ENCODE data around the gene GPRC5A. TPM values are rescaled to one million over a fixed set of nuclear protein-coding genes. Genes with fewer than 3 reads are reported as not detected.

Gene GPRC5A
- total and polyA plus RNA-seq, 4 donors = 4.6 to 86.0 (median 22.5) TPM

DNA sequence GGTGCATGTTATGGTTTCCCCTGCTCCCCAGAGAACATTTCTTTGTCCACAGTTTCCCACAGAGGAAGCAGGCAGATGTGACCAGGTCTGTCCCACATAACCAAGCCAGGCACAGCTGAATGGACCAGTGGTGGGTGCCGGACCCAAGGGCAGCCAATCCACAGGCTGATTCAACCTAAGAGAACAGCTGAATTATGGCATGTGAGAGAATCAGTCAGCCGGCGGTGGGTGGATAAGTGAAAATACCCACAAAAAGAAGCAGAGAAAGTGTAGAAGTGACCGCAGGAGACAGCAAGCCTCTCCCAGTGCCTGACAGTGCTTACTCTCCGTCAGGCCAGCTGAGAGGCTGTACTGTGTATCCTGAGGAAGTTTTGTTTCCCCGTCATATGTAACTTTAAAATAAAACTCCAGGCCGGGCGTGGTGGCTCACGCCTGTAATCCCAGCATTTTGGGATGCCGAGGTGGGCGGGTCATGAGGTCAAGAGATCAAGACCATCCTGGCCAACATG is 45.7 kb downstream of the GPRC5A start:
- no peak overlapping the region for H3K27ac ChIP-seq (ENCODE audit: low read depth in 1 of 2, low read length in 2 of 2)
- intact Hi-C loops (cut with DNase I) = no loop called here
- no peaks in the 10 kb centered on the region for H3K9me3 ChIP-seq (ENCODE audit: control insufficient read depth, low read length)
- DNase-seq (no peak), ATAC-seq (ENCODE audit: low FRiP score) (no peak)
- H3K4me3 ChIP-seq (ENCODE audit: low read length in 2 of 2) = no peak overlapping the region
- H3K36me3 ChIP-seq (ENCODE audit: control insufficient read depth in 1 of 2, insufficient read depth in 2 of 2, low read length in 1 of 2) = peaks cover 0 to 2% of the 10 kb centered on the region in 2 donors
- H3K27me3 ChIP-seq (ENCODE audit: control insufficient read depth in 1 of 2, insufficient read depth in 2 of 2, low read length in 1 of 2) = no peaks in the 10 kb centered on the region
- 96 to 97% methylated on average over 11 of the region's 11 CpGs for WGBS, 2 donors
- H3K4me1 ChIP-seq (ENCODE audit: control insufficient read depth in 1 of 2, insufficient read depth in 2 of 2, low read length in 2 of 2) = no peaks in the 10 kb centered on the region

GRCh38 chr12:12938541-12938940 is 47.2 kb downstream of the GPRC5A start:
- Histone ChIP-seq H3K9me3 (ENCODE audit: control insufficient read depth, low read length) (no peaks in the 10 kb centered on the region), H3K4me3 (ENCODE audit: low read length in 2 of 2) (no peak overlapping the region), H3K4me1 (ENCODE audit: control insufficient read depth in 1 of 2, insufficient read depth in 2 of 2, low read length in 2 of 2) (no peaks in the 10 kb centered on the region), H3K27ac (ENCODE audit: low read depth in 1 of 2, low read length in 2 of 2) (no peak overlapping the region), H3K36me3 (ENCODE audit: control insufficient read depth in 1 of 2, insufficient read depth in 2 of 2, low read length in 1 of 2) (peaks cover 0 to 2% of the 10 kb centered on the region in 2 donors), H3K27me3 (ENCODE audit: control insufficient read depth in 1 of 2, insufficient read depth in 2 of 2, low read length in 1 of 2) (no peaks in the 10 kb centered on the region)
- WGBS, 2 donors = 70 to 77% methylated on average over 5 of the region's 5 CpGs
- ATAC-seq (ENCODE audit: low FRiP score) (no peak), DNase-seq (no peak)
- intact Hi-C loops (cut with DNase I) = no loop called here

DNA sequence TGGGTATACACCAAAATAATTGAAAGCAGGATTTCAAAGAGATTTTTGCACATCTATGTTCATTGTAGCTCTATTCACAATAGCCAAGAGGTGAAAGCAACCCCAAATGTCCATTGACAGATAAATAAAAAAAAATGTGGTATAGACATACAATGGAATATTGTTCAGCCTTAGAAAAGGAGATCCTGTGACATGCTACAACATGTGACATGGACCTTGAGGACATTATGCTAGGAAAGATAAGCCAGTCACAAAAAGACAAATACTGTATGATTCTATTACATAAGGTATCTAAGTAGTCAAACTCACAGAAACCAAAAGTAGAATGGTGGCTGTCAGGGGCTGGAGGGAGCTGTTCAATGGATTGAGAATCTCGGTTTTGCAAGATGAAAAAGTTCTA is 48.5 kb downstream of the GPRC5A start:
- ATAC-seq (ENCODE audit: low FRiP score) = no peak
- H3K4me1 ChIP-seq (ENCODE audit: control insufficient read depth in 1 of 2, insufficient read depth in 2 of 2, low read length in 2 of 2) = no peaks in the 10 kb centered on the region
- intact Hi-C loops (cut with DNase I) = no loop called here

GRCh38 chr12:12941450-12942350 is 50.3 kb downstream of the GPRC5A start:
- no peak for DNase-seq
- H3K4me3 ChIP-seq (ENCODE audit: low read length in 2 of 2) = no peak overlapping the region
- H3K36me3 ChIP-seq (ENCODE audit: control insufficient read depth in 1 of 2, insufficient read depth in 2 of 2, low read length in 1 of 2) = peaks cover 0 to 2% of the 10 kb centered on the region in 2 donors
- ATAC-seq (ENCODE audit: low FRiP score) = no peak
- H3K4me1 ChIP-seq (ENCODE audit: control insufficient read depth in 1 of 2, insufficient read depth in 2 of 2, low read length in 2 of 2) = no peaks in the 10 kb centered on the region
- intact Hi-C loops (cut with DNase I) = no loop called here
- H3K27me3 ChIP-seq (ENCODE audit: control insufficient read depth in 1 of 2, insufficient read depth in 2 of 2, low read length in 1 of 2) = no peaks in the 10 kb centered on the region
- H3K9me3 ChIP-seq (ENCODE audit: control insufficient read depth, low read length) = no peaks in the 10 kb centered on the region
- no peak overlapping the region for H3K27ac ChIP-seq (ENCODE audit: low read depth in 1 of 2, low read length in 2 of 2)
- WGBS, 2 donors = 93 to 95% methylated on average over 10 of the region's 10 CpGs

More for the DNA sequence above, 48.5 kb downstream of the GPRC5A start:
- no peaks in the 10 kb centered on the region for H3K27me3 ChIP-seq (ENCODE audit: control insufficient read depth in 1 of 2, insufficient read depth in 2 of 2, low read length in 1 of 2)
- DNase-seq = no peak
- H3K9me3 ChIP-seq (ENCODE audit: control insufficient read depth, low read length) = no peaks in the 10 kb centered on the region
- 70 to 74% methylated on average over 1 of the region's 1 CpG for WGBS, 2 donors
- H3K4me3 ChIP-seq (ENCODE audit: low read length in 2 of 2) = no peak overlapping the region
- no peak overlapping the region for H3K27ac ChIP-seq (ENCODE audit: low read depth in 1 of 2, low read length in 2 of 2)
- H3K36me3 ChIP-seq (ENCODE audit: control insufficient read depth in 1 of 2, insufficient read depth in 2 of 2, low read length in 1 of 2) = peaks cover 0 to 2% of the 10 kb centered on the region in 2 donors

DNA sequence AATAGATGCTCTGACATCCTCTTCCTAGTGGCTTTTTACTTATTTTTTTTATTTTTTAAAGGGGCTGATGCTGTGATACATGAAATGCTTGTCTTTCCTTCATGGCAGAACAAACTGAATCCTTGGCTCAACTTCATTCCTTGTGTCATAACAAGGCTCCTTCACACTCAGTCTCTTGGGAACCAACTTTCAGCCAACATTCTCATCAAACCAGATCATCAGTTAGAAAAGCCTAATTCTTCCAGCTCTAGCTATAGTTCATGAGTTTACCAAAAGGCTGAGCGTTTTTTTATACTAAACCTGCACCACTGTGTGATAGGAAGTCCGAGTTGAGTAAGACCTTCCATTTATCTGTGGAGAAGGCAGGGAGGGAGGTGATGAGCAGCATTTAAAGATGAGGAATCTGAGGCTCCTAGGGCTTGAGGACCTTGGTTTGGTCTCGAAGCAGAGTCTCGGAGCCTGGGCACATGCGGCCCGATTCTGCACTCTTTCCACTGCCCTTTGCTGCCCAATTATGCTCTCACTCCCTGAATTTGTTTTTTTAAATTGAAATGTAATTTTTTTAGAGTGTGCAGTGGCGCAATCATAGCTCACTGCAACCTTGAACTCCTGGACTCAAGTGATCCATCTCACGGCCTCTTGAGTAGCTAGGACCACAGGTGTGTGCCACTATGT is 52.4 kb downstream of the GPRC5A start:
- no peak overlapping the region for H3K4me3 ChIP-seq (ENCODE audit: low read length in 2 of 2)
- intact Hi-C loops (cut with DNase I) = no loop called here
- no peak for ATAC-seq (ENCODE audit: low FRiP score)
- no peaks in the 10 kb centered on the region for H3K36me3 ChIP-seq (ENCODE audit: control insufficient read depth in 1 of 2, insufficient read depth in 2 of 2, low read length in 1 of 2)
- no peaks in the 10 kb centered on the region for H3K9me3 ChIP-seq (ENCODE audit: control insufficient read depth, low read length)
- H3K27me3 ChIP-seq (ENCODE audit: control insufficient read depth in 1 of 2, insufficient read depth in 2 of 2, low read length in 1 of 2) = no peaks in the 10 kb centered on the region
- no peak overlapping the region for H3K27ac ChIP-seq (ENCODE audit: low read depth in 1 of 2, low read length in 2 of 2)
- WGBS, 2 donors = 86% methylated on average over 8 of the region's 8 CpGs
- no peak for DNase-seq
- no peaks in the 10 kb centered on the region for H3K4me1 ChIP-seq (ENCODE audit: control insufficient read depth in 1 of 2, insufficient read depth in 2 of 2, low read length in 2 of 2)

GRCh38 chr12:12945591-12945990 is 54.2 kb downstream of the GPRC5A start:
- Histone ChIP-seq H3K4me3 (ENCODE audit: low read length in 2 of 2) (no peak overlapping the region), H3K27me3 (ENCODE audit: control insufficient read depth in 1 of 2, insufficient read depth in 2 of 2, low read length in 1 of 2) (no peaks in the 10 kb centered on the region), H3K36me3 (ENCODE audit: control insufficient read depth in 1 of 2, insufficient read depth in 2 of 2, low read length in 1 of 2) (no peaks in the 10 kb centered on the region), H3K9me3 (ENCODE audit: control insufficient read depth, low read length) (no peaks in the 10 kb centered on the region), H3K27ac (ENCODE audit: low read depth in 1 of 2, low read length in 2 of 2) (no peak overlapping the region), H3K4me1 (ENCODE audit: control insufficient read depth in 1 of 2, insufficient read depth in 2 of 2, low read length in 2 of 2) (no peaks in the 10 kb centered on the region)
- intact Hi-C loops (cut with DNase I) = no loop called here
- ATAC-seq (ENCODE audit: low FRiP score) (no peak), DNase-seq (no peak)

DNA sequence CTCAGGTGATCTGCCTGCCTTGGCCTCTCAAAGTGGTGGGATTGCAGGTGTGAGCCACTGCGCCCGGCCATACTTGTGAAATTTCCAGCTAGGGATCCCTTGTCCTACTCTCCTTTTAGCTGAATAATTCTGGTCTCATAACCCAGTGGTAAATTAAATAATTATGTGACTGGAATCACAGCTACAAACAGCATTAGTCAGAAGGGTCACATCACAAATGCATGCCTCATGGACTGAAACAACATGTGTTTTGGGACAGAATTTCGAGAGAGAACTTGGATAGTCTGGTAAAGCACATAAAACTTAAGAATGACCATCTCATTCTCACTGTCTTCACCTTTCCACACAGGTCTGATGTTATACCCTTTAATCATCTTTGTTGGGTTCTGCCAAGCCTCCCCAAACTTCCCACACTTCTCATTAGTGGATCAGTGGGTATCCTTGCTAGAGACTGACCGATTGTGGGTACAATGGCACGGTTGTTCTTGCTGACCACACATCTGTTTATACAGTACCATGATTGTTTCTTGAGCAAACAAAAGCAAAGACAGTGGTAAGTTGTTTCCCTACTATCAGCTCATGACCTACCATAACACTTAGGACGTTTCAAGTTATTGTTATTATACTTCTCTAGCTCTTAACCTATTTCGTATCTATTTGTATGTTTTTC is 55.5 kb downstream of the GPRC5A start:
- DNase-seq = no peak
- intact Hi-C loops (cut with DNase I) = no loop called here
- no peak for ATAC-seq (ENCODE audit: low FRiP score)
- Histone ChIP-seq H3K27me3 (ENCODE audit: control insufficient read depth in 1 of 2, insufficient read depth in 2 of 2, low read length in 1 of 2) (no peaks in the 10 kb centered on the region), H3K4me1 (ENCODE audit: control insufficient read depth in 1 of 2, insufficient read depth in 2 of 2, low read length in 2 of 2) (no peaks in the 10 kb centered on the region), H3K9me3 (ENCODE audit: control insufficient read depth, low read length) (no peaks in the 10 kb centered on the region), H3K27ac (ENCODE audit: low read depth in 1 of 2, low read length in 2 of 2) (no peak overlapping the region), H3K36me3 (ENCODE audit: control insufficient read depth in 1 of 2, insufficient read depth in 2 of 2, low read length in 1 of 2) (no peaks in the 10 kb centered on the region), H3K4me3 (ENCODE audit: low read length in 2 of 2) (no peak overlapping the region)
- WGBS, 2 donors = 75 to 79% methylated on average over 7 of the region's 7 CpGs

DNA sequence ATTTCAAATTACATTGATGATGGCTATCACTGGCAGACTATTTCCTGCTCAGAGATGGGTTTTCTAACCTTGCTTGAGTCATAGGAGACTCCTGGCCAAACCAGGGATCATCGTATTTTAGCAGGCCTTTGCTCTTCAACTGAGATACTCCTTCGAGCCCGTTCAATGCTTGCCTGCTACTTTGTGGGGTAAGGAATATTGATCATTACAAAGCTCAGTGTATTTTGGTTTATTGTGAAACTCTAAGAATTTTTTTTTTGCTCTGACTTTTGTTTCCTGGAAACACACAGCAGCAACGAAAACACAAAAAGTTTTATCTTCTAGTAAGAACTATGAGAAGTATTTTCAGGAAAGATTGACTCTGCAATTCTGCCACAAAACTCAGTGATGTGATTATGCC is 56.5 kb downstream of the GPRC5A start:
- WGBS, 2 donors = 83 to 87% methylated on average over 4 of the region's 4 CpGs
- intact Hi-C loops (cut with DNase I) = no loop called here

More for the DNA sequence above, 56.5 kb downstream of the GPRC5A start:
- DNase-seq (no peak), ATAC-seq (ENCODE audit: low FRiP score) (no peak)
- Histone ChIP-seq H3K27me3 (ENCODE audit: control insufficient read depth in 1 of 2, insufficient read depth in 2 of 2, low read length in 1 of 2) (no peaks in the 10 kb centered on the region), H3K4me1 (ENCODE audit: control insufficient read depth in 1 of 2, insufficient read depth in 2 of 2, low read length in 2 of 2) (no peaks in the 10 kb centered on the region), H3K4me3 (ENCODE audit: low read length in 2 of 2) (no peak overlapping the region), H3K9me3 (ENCODE audit: control insufficient read depth, low read length) (no peaks in the 10 kb centered on the region), H3K27ac (ENCODE audit: low read depth in 1 of 2, low read length in 2 of 2) (no peak overlapping the region), H3K36me3 (ENCODE audit: control insufficient read depth in 1 of 2, insufficient read depth in 2 of 2, low read length in 1 of 2) (no peaks in the 10 kb centered on the region)

Measured in aorta (tissue), 5 donors.